Measurements from ENCODE around the gene DAND5.

Gene DAND5

GRCh38 chr19:13008926-13009787 lies 39.8 kb downstream of the DAND5 start:
- no peak for DNase-seq (ENCODE audit: low read depth, low spot score)

- no peak for DNase-seq (ENCODE audit: low read depth, low spot score)
These were observed 40.9 kb downstream of the DAND5 start for GRCh38 chr19:13010038-13010991.

GRCh38 chr19:13010992-13011652 lies 41.7 kb downstream of the DAND5 start:
- no peak for DNase-seq (ENCODE audit: low read depth, low spot score)

- DNase-seq (ENCODE audit: low read depth, low spot score) = no peak
These were observed 42.4 kb downstream of the DAND5 start for GRCh38 chr19:13011653-13012389.

- no peak for DNase-seq (ENCODE audit: low read depth, low spot score)
These were observed 43.0 kb downstream of the DAND5 start for GRCh38 chr19:13012390-13012689.

- DNase-seq (ENCODE audit: low read depth, low spot score) = no peak
These were observed 43.6 kb downstream of the DAND5 start for GRCh38 chr19:13012690-13013608.

- no peak for DNase-seq (ENCODE audit: low read depth, low spot score)
These were observed 44.3 kb downstream of the DAND5 start for GRCh38 chr19:13013649-13014048.

GRCh38 chr19:13014101-13014920 lies 44.9 kb downstream of the DAND5 start:
- DNase-seq (ENCODE audit: low read depth, low spot score) = no peak

- no peak for DNase-seq (ENCODE audit: low read depth, low spot score)
These were observed 45.5 kb downstream of the DAND5 start for GRCh38 chr19:13014921-13015280.

- no peak for DNase-seq (ENCODE audit: low read depth, low spot score)
These were observed 46.2 kb downstream of the DAND5 start for GRCh38 chr19:13015361-13016223.

- no peak for DNase-seq (ENCODE audit: low read depth, low spot score)
These were observed 46.9 kb downstream of the DAND5 start for GRCh38 chr19:13016245-13016627.

- DNase-seq (ENCODE audit: low read depth, low spot score) = no peak
These were observed 47.4 kb downstream of the DAND5 start for GRCh38 chr19:13016628-13017305.

GRCh38 chr19:13017306-13018034 lies 48.1 kb downstream of the DAND5 start:
- DNase-seq (ENCODE audit: low read depth, low spot score) = no peak

GRCh38 chr19:13018035-13018914 lies 48.9 kb downstream of the DAND5 start:
- DNase-seq (ENCODE audit: low read depth, low spot score) = no peak

GRCh38 chr19:13019332-13019731 lies 50.0 kb downstream of the DAND5 start:
- no peak for DNase-seq (ENCODE audit: low read depth, low spot score)

GRCh38 chr19:13020002-13020414 lies 50.6 kb downstream of the DAND5 start:
- DNase-seq (ENCODE audit: low read depth, low spot score) = no peak

Measured in activated naive CD8-positive, alpha-beta T cell treated with anti-CD3 and anti-CD28 coated beads, Interleukin-2, amount 50 U/mL, for 16 hours (primary cell).